Medulla oblongata (tissue), 1 donor: ENCODE data around the gene AUH.
A peak's percentile ranks its signal among the peaks of the same experiment; 100 is the strongest.

Source experiments
- DNase-seq: peaks from one replicate; pipeline ENCODE4 v3.0.0-alpha.2; 2015; ENCODE audit errors: extremely low spot score

The AUH gene

DNA sequence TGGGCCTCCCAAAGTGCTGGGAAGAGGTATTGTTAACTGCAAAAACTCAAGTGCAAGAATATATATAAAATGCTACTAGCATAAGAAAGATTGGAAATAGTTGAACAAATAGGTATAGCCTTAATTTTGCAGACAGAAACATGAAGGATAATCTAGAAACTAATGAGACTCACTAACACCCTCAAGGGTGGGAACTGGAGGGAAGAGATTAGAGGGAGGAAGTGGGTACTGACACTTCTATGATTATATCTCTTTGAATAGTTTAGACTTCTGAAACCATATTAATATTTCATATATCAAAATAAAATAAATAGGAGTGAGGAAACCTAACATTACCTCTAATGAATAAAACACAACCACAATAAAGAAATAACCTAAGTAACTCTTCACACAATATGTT lies 23.0 kb downstream of the AUH start:
- no peak for DNase-seq

DNA sequence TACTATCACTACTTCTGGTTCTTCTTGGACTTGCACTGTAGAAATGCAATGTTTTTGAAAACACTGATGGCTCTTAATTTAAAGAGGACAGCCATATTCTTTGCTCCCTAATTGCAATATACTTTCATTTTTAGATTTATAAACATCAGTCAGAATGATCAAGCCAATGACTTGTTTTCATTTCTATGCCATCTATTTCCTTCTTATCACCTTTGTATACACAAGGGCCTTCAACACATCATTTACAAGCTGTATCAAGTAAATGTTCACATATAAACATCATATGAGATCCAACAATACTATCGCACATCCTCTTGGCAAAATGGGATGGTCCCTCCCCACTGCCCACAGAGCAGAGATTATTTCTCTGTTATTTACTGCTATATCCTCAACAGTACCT lies 24.9 kb downstream of the AUH start:
- no peak for DNase-seq

DNA sequence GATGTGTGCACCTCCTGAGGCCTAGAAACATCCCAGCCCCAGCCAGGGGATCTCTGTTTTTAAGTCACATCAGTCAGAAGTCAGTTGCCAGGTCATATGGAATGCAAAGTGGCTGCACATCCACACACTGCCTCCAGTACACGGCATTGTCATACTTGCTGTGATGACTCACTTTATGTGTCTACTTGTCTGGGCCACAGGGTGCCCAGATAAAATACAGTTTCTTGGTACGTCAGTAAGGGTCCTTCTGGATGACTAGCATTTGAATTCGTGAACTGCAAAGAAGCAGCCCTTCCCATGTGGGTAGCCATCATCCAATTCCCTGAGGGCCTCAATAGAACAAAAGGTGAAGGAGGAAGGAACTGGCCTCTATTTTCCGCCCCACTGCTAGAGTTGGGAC lies 27.7 kb downstream of the AUH start:
- no peak for DNase-seq

DNA sequence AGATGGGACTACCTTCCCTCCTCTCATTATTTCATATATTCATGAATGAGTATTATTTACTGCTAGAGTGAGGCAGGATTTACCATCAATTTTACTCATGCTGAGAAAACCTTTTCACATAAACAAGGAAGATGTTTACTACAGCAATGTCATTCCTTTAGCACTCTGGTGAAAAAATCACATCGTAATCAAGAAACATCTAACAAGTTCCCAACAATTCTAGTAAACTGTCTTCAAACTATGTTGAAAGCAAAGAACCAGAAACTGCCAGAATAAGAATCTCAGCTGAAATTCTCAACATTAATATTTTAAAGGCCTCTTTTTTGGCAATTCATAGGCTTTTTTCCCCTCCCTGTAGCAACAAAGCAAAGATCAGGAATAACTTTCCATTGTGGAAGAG lies 28.2 kb downstream of the AUH start:
- DNase-seq = no peak

DNA sequence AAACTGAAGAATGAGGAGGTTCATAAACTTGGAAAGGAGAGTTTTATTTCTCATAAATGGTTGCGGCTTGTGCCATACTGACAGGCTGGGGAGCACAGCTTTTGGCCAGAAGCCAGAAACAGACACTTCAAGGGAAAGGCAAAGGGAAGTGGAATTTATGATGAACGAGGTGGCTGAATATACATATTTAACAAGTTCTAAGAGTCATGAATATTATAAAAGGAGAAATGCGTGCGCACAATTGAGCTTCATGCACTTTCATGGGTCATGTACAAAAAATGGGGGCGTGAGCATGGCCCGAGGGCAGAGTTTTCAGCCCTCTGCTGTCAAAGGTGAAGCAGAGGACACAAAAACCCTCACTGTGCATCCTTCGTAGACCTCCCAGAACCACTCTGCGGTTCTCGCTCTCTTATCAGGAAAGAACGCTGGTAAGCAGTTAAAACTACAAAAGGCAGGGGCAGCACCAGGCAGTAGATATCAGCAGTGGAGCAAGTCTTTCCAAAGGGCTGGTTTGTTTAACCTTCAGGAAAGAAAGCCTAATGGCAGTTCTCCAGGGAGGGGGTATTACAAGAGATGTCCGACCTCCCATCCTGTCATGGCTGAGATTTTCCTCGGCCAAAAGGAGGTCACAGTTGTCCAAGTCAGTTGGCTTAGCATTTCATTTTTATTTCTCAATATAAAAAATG lies 29.0 kb downstream of the AUH start:
- DNase-seq = no peak

DNA sequence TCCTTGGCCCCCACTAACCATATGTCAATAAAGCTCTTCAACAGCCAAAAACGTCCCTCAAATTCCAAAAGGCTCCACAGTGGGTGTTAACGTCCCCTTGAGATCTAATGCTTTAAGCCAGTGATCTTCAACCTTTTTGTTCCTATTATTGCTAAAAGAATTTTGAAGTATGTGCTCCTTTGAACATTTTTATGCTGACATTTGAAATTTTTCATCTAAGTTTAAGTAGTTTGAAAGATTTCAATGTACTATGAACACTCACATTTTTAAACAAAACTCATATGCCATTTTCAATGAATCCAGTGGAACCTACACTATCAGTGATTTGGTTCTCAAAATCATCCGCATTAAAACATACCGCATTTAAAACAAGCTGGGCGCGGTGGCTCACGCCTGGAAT lies 29.9 kb downstream of the AUH start:
- DNase-seq = no peak

DNA sequence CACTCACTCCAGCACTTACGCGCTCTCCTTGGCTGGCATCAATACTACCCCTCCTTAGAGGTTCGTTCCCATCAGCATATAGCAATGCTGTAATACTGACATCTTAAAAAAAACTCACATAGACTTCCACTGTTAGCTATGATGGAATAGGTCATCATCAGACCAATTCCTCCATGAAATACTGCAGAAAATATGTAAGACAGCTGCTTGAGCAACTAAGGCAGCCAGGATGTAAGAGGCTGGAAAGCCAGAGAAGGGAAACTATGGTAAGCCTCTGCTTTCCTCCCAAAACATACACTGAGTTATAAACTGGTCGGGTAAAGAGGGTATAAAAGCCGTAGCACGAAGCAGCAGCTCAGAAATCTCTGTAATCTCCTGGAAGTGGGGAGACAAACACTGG lies 33.5 kb downstream of the AUH start:
- DNase-seq = no peak

DNA sequence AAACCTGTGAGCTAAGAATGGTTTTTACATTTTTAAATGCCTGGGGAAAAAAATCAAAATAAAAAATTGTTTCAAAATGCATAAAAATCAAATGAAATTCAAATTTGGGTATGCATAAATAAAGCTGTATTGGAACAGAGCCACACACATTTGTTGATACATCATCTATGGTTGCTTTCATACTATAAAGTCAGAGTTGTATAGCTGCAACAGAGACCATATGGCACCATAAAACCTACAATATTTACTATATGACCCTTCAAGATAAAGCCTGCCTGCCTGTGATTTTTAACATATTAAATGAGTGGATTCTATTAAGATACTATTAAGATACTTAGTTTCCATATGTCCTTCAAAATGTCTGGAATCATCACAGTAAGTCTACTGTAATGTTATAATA lies 40.0 kb downstream of the AUH start:
- DNase-seq = no peak

DNA sequence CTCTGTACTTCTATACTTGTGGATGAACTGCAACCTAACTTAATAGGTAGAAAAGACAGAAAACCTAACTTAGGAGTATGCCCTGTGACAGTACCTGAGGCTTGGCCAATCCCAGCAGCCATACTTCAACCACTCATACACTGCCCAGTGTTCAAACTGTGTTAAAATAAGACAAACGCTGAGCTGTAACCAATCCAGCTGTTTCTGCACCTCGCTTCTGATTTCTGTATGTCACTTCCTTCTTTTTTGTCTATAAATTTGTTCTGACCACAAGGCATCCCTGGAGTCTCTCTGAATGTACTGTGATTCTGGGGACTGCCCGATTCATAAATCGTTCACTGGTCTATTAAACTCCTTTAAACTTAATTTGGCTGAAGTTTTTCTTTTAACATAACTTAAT lies 41.4 kb downstream of the AUH start:
- DNase-seq = no peak

DNA sequence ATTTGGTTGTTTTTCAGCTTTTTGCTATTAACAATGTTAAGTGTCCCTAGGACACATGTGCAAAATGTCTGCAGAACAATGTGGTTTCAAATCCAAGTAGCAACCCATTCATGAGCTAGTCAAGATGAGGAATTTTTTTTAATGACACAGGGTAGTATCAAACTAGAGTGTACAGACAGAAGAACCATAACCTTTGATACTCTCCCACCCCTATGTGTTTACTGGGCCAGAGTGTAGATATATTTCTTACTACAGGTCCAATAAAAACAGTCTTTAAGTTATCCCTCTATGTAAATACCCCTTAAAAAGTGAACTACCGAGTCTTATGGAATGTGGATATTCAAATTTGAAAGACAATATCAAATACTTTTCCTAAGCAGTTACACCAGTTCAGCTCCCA lies 45.6 kb downstream of the AUH start:
- DNase-seq = no peak

DNA sequence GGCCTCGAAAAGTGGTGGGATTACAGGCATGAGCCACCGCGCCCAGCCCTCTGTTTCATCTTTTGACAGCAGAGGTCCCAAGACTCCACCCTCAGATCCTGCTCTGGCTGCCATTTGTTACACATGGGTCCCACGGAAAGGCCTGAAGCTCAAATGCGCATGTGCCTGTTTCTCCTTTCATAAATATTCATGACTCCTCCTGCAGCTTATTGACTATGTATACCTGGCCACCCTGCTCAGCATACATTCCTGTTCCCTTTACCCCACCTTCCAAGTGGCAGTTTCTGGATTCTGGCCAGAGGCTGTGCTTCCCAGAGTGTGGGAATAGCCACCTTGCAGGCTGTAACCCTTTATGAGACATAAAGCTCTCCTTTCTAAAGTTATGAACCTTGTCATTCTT lies 46.5 kb downstream of the AUH start:
- DNase-seq = no peak

DNA sequence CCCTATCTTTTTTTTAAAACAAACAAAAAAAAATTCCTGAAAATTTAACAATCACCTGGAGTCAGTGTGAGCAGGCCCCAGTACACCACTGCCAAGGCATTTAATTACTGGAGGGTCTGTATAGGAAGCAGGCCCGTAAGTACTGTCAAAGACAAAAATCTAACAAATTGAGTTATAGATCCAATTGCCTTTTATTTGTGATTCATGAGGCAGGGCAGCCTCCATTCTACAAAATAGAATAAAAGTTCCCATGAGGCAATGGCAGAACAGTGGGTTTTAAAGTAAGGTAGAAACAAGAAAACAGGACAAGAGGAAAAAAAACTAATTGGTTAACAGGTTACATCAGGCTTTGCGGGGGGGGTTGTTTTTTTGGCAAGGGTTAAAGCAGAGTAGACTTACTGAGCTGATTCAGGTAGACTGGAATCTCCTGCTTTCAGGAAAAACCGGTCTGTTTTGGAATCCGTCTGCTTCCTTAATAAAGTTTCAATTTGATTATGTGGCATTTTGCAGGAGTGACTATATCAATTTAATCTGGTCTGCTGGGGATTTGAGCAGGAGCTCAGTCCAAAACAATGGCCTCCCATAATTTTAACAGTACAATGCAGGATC lies 48.9 kb downstream of the AUH start:
- DNase-seq = no peak

DNA sequence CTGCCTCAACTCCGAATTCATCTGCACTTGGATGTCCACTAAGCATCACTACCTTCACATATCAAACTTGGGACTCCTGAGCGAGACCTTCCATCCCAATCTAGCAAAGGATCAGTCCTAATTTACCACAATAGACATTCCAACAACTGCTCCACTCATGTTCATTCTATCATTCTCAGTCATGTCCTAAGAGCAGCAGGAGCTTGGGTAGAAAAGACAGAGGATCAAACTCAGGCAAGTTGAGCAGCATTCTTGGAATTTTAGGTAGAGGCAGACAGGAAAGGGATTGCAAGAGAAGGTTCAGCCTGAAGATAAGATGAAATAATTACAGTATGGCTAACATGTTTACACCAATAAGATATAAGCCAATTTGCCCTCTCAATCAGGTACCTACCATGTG lies 51.7 kb downstream of the AUH start:
- DNase-seq = no peak

DNA sequence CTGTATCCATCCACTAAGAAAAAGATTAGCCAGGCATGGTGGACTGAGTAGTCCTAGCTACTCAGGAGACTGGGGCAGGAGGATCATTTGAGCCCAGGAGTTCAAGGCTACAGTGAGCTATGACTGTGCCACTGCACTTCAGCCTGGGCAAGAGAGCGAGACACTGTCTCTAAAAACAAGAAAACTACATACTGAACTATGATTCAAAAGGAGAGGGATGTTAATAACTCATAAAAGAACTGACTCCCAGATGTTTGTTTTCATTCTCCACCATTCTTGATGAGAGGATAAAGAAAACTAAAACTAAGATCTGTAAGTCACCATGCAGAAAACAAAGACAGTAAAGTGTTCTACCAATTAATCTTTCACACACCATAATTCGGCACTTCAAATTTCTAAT lies 53.5 kb downstream of the AUH start:
- DNase-seq = no peak

DNA sequence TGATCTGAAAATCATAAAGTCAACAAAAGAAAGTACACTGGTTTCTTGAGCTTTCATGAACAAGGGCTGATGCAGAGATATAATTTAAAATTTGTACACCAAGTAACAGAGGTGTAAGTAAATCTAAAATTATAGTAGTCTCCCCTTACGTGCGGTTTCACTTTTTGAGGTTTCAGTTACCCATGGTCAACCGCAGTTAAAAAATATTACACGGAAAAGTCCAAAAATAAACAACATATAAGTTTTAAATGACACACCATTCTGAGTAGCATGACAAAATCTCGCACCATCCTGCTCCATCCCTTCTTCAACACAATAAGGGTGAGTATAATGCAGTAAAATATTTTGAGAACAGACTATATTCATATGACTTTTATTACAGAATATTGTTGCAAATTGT lies 54.4 kb downstream of the AUH start:
- no peak for DNase-seq

DNA sequence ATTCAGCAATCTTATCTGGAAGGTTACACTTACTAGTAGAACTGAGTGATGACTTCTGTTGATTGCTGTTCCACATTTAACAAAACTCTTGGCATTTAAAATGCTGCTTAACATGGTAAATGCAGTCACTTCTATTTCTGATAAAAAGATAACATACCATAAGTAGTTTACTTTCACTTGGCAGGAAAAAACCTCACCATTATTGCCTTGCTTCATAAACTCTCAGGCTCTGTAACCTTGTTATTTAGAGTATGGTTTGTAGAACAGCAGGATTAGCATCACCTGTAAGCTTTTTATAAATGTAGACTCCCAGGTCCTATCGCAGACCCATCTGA lies 55.5 kb downstream of the AUH start:
- no peak for DNase-seq

DNA sequence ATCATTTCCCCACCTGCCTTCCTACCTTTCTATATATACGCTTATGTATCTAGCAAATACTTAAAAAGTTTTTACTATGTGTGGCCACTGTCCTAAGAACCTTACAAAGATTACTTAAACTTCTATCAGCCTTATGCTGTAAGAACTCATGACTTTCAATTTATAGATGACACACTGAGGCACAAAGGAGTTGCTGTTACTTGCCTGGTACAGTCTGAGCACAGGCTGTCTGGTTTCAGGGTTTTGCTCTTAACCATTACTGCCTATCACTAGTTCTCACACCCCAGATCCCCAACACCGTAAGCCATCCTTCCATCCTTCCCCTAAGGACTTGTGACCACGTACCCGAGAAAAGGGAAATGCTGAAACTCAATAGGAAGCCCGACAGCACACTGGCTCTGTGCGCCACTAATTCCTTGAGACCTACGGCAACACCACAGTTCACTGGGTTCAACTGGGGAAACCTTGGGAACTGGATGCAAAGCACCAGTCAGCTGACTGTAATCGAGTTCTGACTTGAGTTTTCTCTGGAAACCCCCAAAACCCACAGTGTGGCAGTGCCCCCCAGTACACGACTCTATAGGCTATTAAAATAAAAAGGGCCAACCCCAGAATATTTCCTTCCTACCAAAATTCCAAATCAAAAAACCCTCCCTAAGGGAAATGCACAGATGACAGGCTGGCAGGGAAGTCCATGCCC lies 56.0 kb downstream of the AUH start:
- peak; percentile 9 for DNase-seq

DNA sequence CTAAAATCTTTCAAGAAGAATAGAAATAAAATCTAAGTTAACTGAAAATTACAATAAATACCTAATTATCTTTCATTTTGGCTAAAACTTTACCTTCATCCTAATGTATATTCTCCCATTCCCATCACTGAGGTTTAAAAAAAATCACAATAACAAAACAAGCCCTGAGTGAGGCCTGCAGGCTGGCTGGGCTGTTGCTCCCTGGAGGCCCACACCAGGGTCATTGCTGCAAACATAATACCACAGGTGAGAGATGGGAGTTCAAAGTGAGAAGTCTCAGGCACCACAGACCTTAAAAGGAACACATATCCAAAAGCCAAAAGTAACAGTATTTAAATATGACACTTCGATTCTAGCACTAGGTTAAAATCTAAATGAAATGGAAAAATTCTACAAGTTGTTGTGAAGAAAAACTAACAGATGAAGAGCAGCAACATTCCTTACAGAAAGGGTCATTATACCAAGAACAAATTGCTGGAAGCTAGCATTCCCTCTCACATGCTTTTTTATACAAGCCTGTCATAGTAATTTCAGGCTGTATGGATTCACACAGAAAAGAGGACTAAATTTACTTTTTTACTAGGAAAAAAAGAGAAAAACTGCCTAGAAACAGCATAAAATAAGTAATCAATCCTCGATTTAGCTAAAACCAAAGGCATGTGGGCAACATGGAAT lies 57.8 kb downstream of the AUH start:
- DNase-seq = no peak

DNA sequence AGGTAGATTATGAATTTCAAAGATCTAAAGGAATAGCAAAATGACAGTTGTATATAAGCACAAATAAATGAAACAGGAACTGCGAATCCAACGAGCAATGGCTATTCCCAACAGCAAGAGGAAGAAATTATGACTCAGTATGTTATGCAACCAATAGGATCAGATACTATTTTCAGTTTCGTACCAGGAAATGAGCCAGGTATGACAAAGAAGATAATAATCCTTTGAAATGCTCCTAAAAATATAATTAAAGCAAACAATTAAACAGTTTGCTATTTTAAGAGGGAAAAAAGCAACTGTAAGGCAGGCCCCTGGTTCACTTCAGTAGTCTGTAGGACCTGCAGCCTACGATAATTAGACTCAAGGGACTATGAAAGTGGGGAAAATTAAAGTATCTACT lies 58.9 kb downstream of the AUH start:
- peak; percentile 10 for DNase-seq

DNA sequence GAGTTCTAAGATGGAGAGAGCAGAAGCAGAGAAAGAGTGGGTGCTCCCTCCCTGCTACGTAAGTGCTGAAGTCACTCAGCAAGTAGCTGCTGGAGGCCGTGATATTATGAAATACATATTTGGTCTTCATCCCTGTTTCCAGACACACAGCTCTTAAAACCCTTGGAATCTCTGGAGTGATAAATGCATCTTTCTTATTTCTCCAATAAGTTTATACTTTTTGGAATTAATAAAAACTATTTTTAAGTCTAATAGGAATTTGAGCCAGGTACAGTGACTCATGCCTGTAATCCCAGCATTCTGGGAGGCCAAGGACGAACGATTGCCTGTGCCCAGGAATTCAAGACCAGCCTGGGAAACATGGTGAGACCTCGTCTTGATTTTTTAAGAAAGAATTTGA lies 60.6 kb downstream of the AUH start:
- DNase-seq = no peak

DNA sequence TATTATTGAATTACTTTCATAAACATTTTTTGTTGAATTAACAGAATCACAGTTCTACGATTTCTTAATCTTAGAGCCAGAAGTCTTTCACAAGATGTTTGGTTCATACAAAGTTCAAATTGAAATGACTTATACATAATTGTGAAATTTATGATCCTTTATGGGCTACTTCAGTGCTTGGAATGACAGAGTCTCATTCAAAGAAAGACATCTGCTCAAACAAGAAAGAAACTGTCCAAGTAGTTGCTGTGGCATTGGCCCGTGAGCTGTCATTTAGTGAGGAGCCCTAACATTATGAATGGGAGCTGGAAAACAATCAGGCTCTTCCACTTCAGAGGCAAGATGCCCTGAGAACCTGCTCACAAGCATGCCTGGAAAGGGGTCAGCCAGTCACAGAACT lies 63.4 kb downstream of the AUH start:
- peak; percentile 6 for DNase-seq

DNA sequence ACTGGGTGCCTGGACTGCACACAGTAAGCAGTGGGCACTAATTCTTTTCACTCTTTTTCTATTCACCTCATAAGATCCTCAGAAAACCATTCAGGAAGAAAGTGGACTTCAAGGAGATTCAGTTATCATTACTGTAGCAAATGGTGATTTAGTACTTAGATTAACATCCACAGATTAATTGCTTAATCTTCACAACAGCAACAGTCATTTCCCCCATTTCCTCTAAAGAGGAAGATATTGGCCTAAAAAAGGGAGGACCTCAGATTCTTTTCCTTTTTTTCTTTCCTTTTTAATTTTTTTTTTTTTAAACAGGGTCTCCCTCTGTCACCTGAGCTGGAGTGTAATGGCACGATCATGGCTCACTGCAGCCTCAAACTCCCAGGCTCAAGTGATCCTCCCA lies 64.4 kb downstream of the AUH start:
- DNase-seq = no peak

DNA sequence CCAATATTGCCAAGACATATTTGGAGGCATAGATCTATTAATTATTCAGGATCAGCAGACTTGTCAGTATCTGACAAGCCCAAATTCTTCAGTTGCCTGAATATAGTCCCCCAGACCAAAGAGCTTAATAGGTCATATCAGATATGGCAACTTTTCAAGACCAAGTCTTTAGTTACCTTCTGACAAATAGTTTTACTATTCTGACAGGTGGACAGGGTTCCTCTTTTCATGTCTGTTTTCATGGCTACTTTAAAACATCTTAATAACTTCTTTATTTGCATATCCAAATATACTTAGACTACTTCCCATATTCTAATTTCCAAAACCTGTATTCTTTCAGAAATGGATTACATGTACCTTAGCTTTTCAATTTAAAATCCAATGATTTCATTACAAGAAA lies 65.4 kb downstream of the AUH start:
- no peak for DNase-seq
